ENCODE measurements around the gene GPR137B. TPM values are rescaled to one million over a fixed set of nuclear protein-coding genes. Genes with fewer than 3 reads are reported as not detected.

The GPR137B gene
- total RNA-seq, 2 donors from 2014 or later = 4.5 to 7.7 TPM

GRCh38 chr1:236242568-236242967, 100.2 kb downstream of the GPR137B start:
- Histone ChIP-seq H3K4me1 (no peaks in the 10 kb centered on the region), H3K36me3 (no peaks in the 10 kb centered on the region), H3K27me3 (no peaks in the 10 kb centered on the region), H3K9me3 (no peaks in the 10 kb centered on the region), H3K4me3 (no peak overlapping the region), H3K27ac (no peak overlapping the region), H3K9ac (ENCODE audit: low read depth in 2 of 2, low read length in 2 of 2) (no peak overlapping the region)
- TF ChIP-seq CTCF (IDR thresholded peaks at IDR 0.05) = no peak
- no peak for DNase-seq
- intact Hi-C loops (cut with DNase I) = no loop called here

- no peak overlapping the region for H3K9ac ChIP-seq (ENCODE audit: low read depth in 2 of 2, low read length in 2 of 2)
- TF ChIP-seq CTCF (IDR thresholded peaks at IDR 0.05) = no peak
Observed at GRCh38 chr1:236247286-236247685, 104.9 kb downstream of the GPR137B start.

GRCh38 chr1:236251587-236251986, 109.2 kb downstream of the GPR137B start:
- no peak overlapping the region for H3K27ac ChIP-seq
- no peak overlapping the region for H3K9ac ChIP-seq (ENCODE audit: low read depth in 2 of 2, low read length in 2 of 2)
- H3K4me1 ChIP-seq = no peaks in the 10 kb centered on the region
- DNase-seq = no peak
- no peak overlapping the region for H3K4me3 ChIP-seq
- H3K9me3 ChIP-seq = no peaks in the 10 kb centered on the region
- no peak for TF ChIP-seq CTCF (IDR thresholded peaks at IDR 0.05)
- intact Hi-C loops (cut with DNase I) = no loop called here
- H3K36me3 ChIP-seq = no peaks in the 10 kb centered on the region
- no peaks in the 10 kb centered on the region for H3K27me3 ChIP-seq

More at GRCh38 chr1:236247286-236247685, 104.9 kb downstream of the GPR137B start:
- Histone ChIP-seq H3K36me3 (no peaks in the 10 kb centered on the region), H3K4me1 (no peaks in the 10 kb centered on the region), H3K4me3 (no peak overlapping the region), H3K27me3 (no peaks in the 10 kb centered on the region), H3K27ac (no peak overlapping the region), H3K9me3 (no peaks in the 10 kb centered on the region)
- intact Hi-C loops (cut with DNase I) = no loop called here
- DNase-seq = no peak

- TF ChIP-seq CTCF (IDR thresholded peaks at IDR 0.05) = no peak
- Histone ChIP-seq H3K9me3 (no peaks in the 10 kb centered on the region), H3K27me3 (no peaks in the 10 kb centered on the region), H3K9ac (ENCODE audit: low read depth in 2 of 2, low read length in 2 of 2) (no peak overlapping the region), H3K4me3 (no peak overlapping the region), H3K4me1 (no peaks in the 10 kb centered on the region), H3K36me3 (no peaks in the 10 kb centered on the region), H3K27ac (no peak overlapping the region)
- intact Hi-C loops (cut with DNase I) = no loop called here
- no peak for DNase-seq
Observed at GRCh38 chr1:236253119-236253518, 110.8 kb downstream of the GPR137B start.

- Histone ChIP-seq H3K27ac (no peak overlapping the region), H3K4me3 (no peak overlapping the region), H3K4me1 (no peaks in the 10 kb centered on the region), H3K9ac (ENCODE audit: low read depth in 2 of 2, low read length in 2 of 2) (no peak overlapping the region), H3K27me3 (no peaks in the 10 kb centered on the region), H3K36me3 (no peaks in the 10 kb centered on the region), H3K9me3 (no peaks in the 10 kb centered on the region)
- intact Hi-C loops (cut with DNase I) = no loop called here
- TF ChIP-seq CTCF (IDR thresholded peaks at IDR 0.05) = no peak
- DNase-seq = no peak
Observed at GRCh38 chr1:236253918-236254637, 111.7 kb downstream of the GPR137B start.

Data from colonic mucosa (tissue), 4 donors.